ENCODE data around the gene MBD3L4.
A peak's percentile ranks its signal among the peaks of the same experiment; 100 is the strongest.

MBD3L4 gene

GRCh38 chr19:7069904-7070226, 29.9 kb upstream of the MBD3L4 start:
- peaks cover 22% of the 10 kb centered on the region for H3K79me2 ChIP-seq (ENCODE audit: control insufficient read depth, low read length)
- H3K9me2 ChIP-seq (replicated peaks; ENCODE audit: control insufficient read depth, low read length): no peaks in the 10 kb centered on the region
- H3K4me1 ChIP-seq (ENCODE audit: control insufficient read depth, low read length): peaks cover 16% of the 10 kb centered on the region

DNA sequence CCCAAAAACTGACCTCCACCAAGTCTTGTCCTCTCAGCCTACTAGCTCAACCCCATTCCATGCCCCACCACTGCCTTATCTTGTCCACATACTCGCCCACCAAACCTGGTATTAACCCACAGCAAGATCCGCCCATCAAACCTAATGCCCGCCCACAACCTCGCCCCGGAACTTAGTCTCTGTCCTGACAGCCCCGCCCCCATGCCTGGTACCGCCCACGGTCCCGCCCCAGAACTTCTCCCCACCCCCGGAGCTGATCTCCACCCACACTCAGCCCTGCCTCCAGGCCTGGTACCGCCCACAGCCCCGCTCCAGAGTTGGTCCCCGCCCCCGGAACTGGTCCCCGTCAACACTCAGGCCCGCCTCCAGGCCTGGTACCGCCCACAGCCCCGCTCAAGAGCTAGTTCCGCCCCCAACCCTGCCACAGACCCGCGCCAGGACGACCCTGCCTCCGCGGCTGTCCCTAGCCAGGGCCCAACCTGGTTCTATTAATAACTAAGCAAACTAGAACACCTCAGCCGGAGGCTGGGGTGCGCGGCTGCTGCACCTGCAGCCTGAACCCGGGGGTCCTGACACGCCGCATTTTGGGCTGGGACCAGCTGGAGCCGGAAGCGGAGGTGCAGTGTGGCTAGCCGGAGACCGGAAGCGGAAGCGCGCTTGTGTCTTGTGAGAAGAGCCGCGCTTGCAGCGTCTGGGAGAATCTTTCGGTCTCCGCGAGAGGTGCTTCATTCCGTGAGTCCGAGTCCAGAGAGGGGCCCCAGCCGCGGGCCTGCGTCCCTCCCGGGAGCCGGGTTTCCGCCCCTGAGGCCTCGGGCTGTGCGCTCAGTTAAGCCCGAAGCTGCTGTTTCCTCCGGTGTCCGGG, 29.3 kb upstream of the MBD3L4 start, which contains the start of gene ZNF557:
Gene ZNF557 (plus strand): TSS at position 662 of the 862 bp plus-strand sequence. CDS start 5,372 bp downstream, outside the sequence.
- peak within 1 kb of the TSS; percentile 74 for H3K27ac ChIP-seq (ENCODE audit: low read depth, low read length)
- no peaks in the 10 kb centered on the region for H3K9me2 ChIP-seq (replicated peaks; ENCODE audit: control insufficient read depth, low read length)
- H3K79me2 ChIP-seq (ENCODE audit: control insufficient read depth, low read length): peaks cover 22% of the 10 kb centered on the region
- peaks cover 3% of the 10 kb centered on the region; the same call in 1 of the 2 replicates for H3F3A ChIP-seq (ENCODE audit: control insufficient read depth, insufficient read depth)
- no peaks in the 10 kb centered on the region for H3K9me3 ChIP-seq (ENCODE audit: control insufficient read depth, insufficient read depth, low read length)
- no peaks in the 10 kb centered on the region for H4K20me1 ChIP-seq (ENCODE audit: control insufficient read depth, insufficient read depth, low read depth, low read length)
- TF ChIP-seq CTCF (IDR thresholded peaks at IDR 0.05; ENCODE audit: low read depth, low read length, poor library complexity, severe bottlenecking) (no peak), EZH2phosphoT487 (IDR thresholded peaks at IDR 0.05; ENCODE audit: borderline replicate concordance, low read length) (no peak)
- no peaks in the 10 kb centered on the region for H3K27me3 ChIP-seq (ENCODE audit: control insufficient read depth, low read length)
- peak within 1 kb of the TSS; percentile 95 for H3K4me2 ChIP-seq (ENCODE audit: low read length)
- H3K4me3 ChIP-seq (ENCODE audit: low read length): peak within 1 kb of the TSS; percentile 89
- H3K4me1 ChIP-seq (ENCODE audit: control insufficient read depth, low read length): peaks cover 16% of the 10 kb centered on the region
- H3K36me3 ChIP-seq (ENCODE audit: control insufficient read depth, low read length): peaks cover 40% of the 10 kb centered on the region

More at GRCh38 chr19:7069904-7070226, 29.9 kb upstream of the MBD3L4 start:
- Histone ChIP-seq H3K27me3 (ENCODE audit: control insufficient read depth, low read length) (no peaks in the 10 kb centered on the region), H3K4me2 (ENCODE audit: low read length) (peak overlapping the region; percentile 95), H3K9me3 (ENCODE audit: control insufficient read depth, insufficient read depth, low read length) (no peaks in the 10 kb centered on the region), H3F3A (ENCODE audit: control insufficient read depth, insufficient read depth) (peaks cover 3% of the 10 kb centered on the region; the same call in 1 of the 2 replicates), H3K27ac (ENCODE audit: low read depth, low read length) (peak overlapping the region; percentile 74), H3K4me3 (ENCODE audit: low read length) (peak overlapping the region; percentile 89), H4K20me1 (ENCODE audit: control insufficient read depth, insufficient read depth, low read depth, low read length) (no peaks in the 10 kb centered on the region), H3K36me3 (ENCODE audit: control insufficient read depth, low read length) (peaks cover 45% of the 10 kb centered on the region)
- TF ChIP-seq EZH2phosphoT487 (IDR thresholded peaks at IDR 0.05; ENCODE audit: borderline replicate concordance, low read length) (no peak), CTCF (IDR thresholded peaks at IDR 0.05; ENCODE audit: low read depth, low read length, poor library complexity, severe bottlenecking) (no peak)

DNA sequence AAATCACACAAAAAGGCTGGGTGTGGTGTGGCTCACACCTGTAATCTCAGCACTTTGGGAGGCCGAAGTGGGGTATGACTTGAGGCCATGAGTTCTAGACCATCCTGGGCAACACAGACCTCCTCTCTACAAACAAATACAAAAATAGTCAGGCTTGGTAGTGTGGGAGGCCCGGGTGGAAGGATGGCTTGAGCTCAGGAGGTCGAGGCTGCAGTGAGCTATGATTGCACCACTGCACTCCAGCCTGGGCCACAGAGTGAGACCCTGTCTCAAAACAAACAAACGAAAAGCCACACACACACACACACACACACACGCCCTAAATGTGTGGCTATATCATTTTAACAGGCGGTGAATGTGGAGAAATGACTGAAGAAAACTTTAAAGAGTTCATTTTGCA, 28.6 kb upstream of the MBD3L4 start:
- Histone ChIP-seq H3F3A (ENCODE audit: control insufficient read depth, insufficient read depth) (peaks cover 3% of the 10 kb centered on the region), H3K27me3 (ENCODE audit: control insufficient read depth, low read length) (no peaks in the 10 kb centered on the region), H3K9me3 (ENCODE audit: control insufficient read depth, insufficient read depth, low read length) (no peaks in the 10 kb centered on the region), H4K20me1 (ENCODE audit: control insufficient read depth, insufficient read depth, low read depth, low read length) (no peaks in the 10 kb centered on the region), H3K4me3 (ENCODE audit: low read length) (peak overlapping the region; percentile 89), H3K36me3 (ENCODE audit: control insufficient read depth, low read length) (peaks cover 33% of the 10 kb centered on the region), H3K4me1 (ENCODE audit: control insufficient read depth, low read length) (peaks cover 16% of the 10 kb centered on the region), H3K9me2 (replicated peaks; ENCODE audit: control insufficient read depth, low read length) (no peaks in the 10 kb centered on the region), H3K4me2 (ENCODE audit: low read length) (peak overlapping the region; percentile 75), H3K79me2 (ENCODE audit: control insufficient read depth, low read length) (peaks cover 22% of the 10 kb centered on the region), H3K27ac (ENCODE audit: low read depth, low read length) (no peak overlapping the region)
- TF ChIP-seq CTCF (IDR thresholded peaks at IDR 0.05; ENCODE audit: low read depth, low read length, poor library complexity, severe bottlenecking) (no peak), EZH2phosphoT487 (IDR thresholded peaks at IDR 0.05; ENCODE audit: borderline replicate concordance, low read length) (no peak)
